Astrocyte (in vitro differentiated cells and primary cell): Measurements from ENCODE around the gene CAPSL. TPM values are rescaled to one million over a fixed set of nuclear protein-coding genes. Genes with fewer than 3 reads are reported as not detected.

Experiments used
- DNase-seq: peaks from one replicate; pipeline ENCODE4 v3.0.0-alpha.2; 2010; ENCODE audit warnings: low read depth
- FAIRE-seq: peaks from 2 replicates; lab custom pipeline; 2011; peaks lifted over from hg19 to GRCh38; lab: Jason Lieb, UNC
- H2AFZ ChIP-seq: 2 replicates; pipeline ENCODE4 v1.6.0; 2012; ENCODE audit warnings: low read depth, low read length, inconsistent platforms
- H3K27ac ChIP-seq: 2 replicates; pipeline ENCODE4 v1.5.1; 2011; ENCODE audit warnings: low read depth, low read length, inconsistent platforms
- H3K27me3 ChIP-seq: 2 replicates; pipeline ENCODE4 v1.6.0; 2011; ENCODE audit warnings: low read length, inconsistent platforms; ENCODE audit not compliant: insufficient read depth
- H3K36me3 ChIP-seq: 2 replicates; pipeline ENCODE4 v1.5.1; 2011; ENCODE audit warnings: low read length, inconsistent platforms; ENCODE audit not compliant: insufficient read depth
- H3K4me1 ChIP-seq: 2 replicates; pipeline ENCODE4 v1.5.1; 2011; ENCODE audit warnings: low read length, inconsistent platforms; ENCODE audit not compliant: insufficient read depth
- H3K4me2 ChIP-seq: 2 replicates; pipeline ENCODE4 v1.6.0; 2012; ENCODE audit warnings: low read length, inconsistent platforms
- H3K4me3 ChIP-seq: 2 replicates; pipeline ENCODE4 v1.5.1; 2011; ENCODE audit warnings: low read depth, mild to moderate bottlenecking, low read length, inconsistent platforms; ENCODE audit not compliant: insufficient read depth
- H3K79me2 ChIP-seq: 2 replicates; pipeline ENCODE4 v1.6.0; 2012; ENCODE audit warnings: mild to moderate bottlenecking, low read length, inconsistent platforms; ENCODE audit not compliant: insufficient read depth
- H3K9ac ChIP-seq: 2 replicates; pipeline ENCODE4 v1.6.0; 2012; ENCODE audit warnings: mild to moderate bottlenecking, low read length, inconsistent platforms
- H3K9me3 ChIP-seq: 2 replicates; pipeline ENCODE4 v1.5.1; 2012; ENCODE audit warnings: low read depth, mild to moderate bottlenecking, low read length, inconsistent platforms; ENCODE audit not compliant: insufficient read depth
- H4K20me1 ChIP-seq: 2 replicates; pipeline ENCODE4 v1.6.0; 2012; ENCODE audit warnings: low read length, inconsistent platforms; ENCODE audit not compliant: insufficient read depth
- H3K27ac Mint-ChIP-seq: one replicate; pipeline ENCODE4 v1.8.0; 2021; ENCODE audit warnings: mild to moderate bottlenecking, mixed read lengths; ENCODE audit not compliant: unreplicated experiment
- H3K27me3 Mint-ChIP-seq: one replicate; pipeline ENCODE4 v1.8.0; 2021; ENCODE audit warnings: low read depth, mixed read lengths; ENCODE audit not compliant: unreplicated experiment
- H3K36me3 Mint-ChIP-seq: one replicate; pipeline ENCODE4 v1.8.0; 2021; ENCODE audit warnings: low read depth, mixed read lengths; ENCODE audit not compliant: unreplicated experiment
- H3K4me1 Mint-ChIP-seq: one replicate; pipeline ENCODE4 v1.8.0; 2021; ENCODE audit warnings: low read depth, mixed read lengths; ENCODE audit not compliant: unreplicated experiment
- H3K4me3 Mint-ChIP-seq: one replicate; pipeline ENCODE4 v1.8.0; 2021; ENCODE audit warnings: mild to moderate bottlenecking, moderate library complexity, mixed read lengths; ENCODE audit not compliant: unreplicated experiment
- H3K9me3 Mint-ChIP-seq: one replicate; pipeline ENCODE4 v1.8.0; 2021; ENCODE audit warnings: mild to moderate bottlenecking, mixed read lengths; ENCODE audit not compliant: unreplicated experiment
- CTCF ChIP-seq: IDR thresholded peaks from 2 replicates; pipeline ENCODE4 v1.5.1; 2011; ENCODE audit warnings: low read depth, mild to moderate bottlenecking, inconsistent platforms, low read length, moderate library complexity; ENCODE audit not compliant: insufficient read depth
- EZH2 ChIP-seq: IDR thresholded peaks from 2 replicates; pipeline ENCODE4 v1.6.1; 2012; ENCODE audit warnings: mild to moderate bottlenecking, low read length, inconsistent platforms; ENCODE audit not compliant: insufficient read depth
- total RNA-seq: library from RNA; stranded (reverse); gene quantifications from 2 replicates; pipeline ENCODE4 v1.2.1, GENCODE V29; 2021

Gene CAPSL
- total RNA-seq, 1 donor from 2014 or later: not detected

- H3K9me3 Mint-ChIP-seq: peaks cover 20% of the 10 kb centered on the region
- no peak overlapping the region for H3K4me2 ChIP-seq
- H3K9ac ChIP-seq: no peak overlapping the region
- DNase-seq (no peak), FAIRE-seq (no peak)
- no peak overlapping the region for H3K4me3 ChIP-seq
- H4K20me1 ChIP-seq: no peaks in the 10 kb centered on the region
- no peak overlapping the region for H3K4me3 Mint-ChIP-seq
- H3K36me3 Mint-ChIP-seq: no peaks in the 10 kb centered on the region
- H2AFZ ChIP-seq: no peak overlapping the region
- H3K4me1 Mint-ChIP-seq: no peaks in the 10 kb centered on the region
- no peaks in the 10 kb centered on the region for H3K79me2 ChIP-seq
- H3K27me3 Mint-ChIP-seq: peaks cover 2% of the 10 kb centered on the region
- H3K27me3 ChIP-seq: no peaks in the 10 kb centered on the region
- H3K27ac ChIP-seq: no peak overlapping the region
- TF ChIP-seq CTCF (no peak), EZH2 (no peak)
- H3K4me1 ChIP-seq: no peaks in the 10 kb centered on the region
- H3K27ac Mint-ChIP-seq: no peak overlapping the region
- H3K36me3 ChIP-seq: no peaks in the 10 kb centered on the region
- no peaks in the 10 kb centered on the region for H3K9me3 ChIP-seq
These were observed 29.6 kb downstream of the CAPSL start for GRCh38 chr5:35908814-35909213.

- H3K9me3 ChIP-seq: no peaks in the 10 kb centered on the region
- DNase-seq (no peak), FAIRE-seq (no peak)
- no peak overlapping the region for H3K4me3 ChIP-seq
- no peaks in the 10 kb centered on the region for H3K4me1 ChIP-seq
- no peaks in the 10 kb centered on the region for H3K36me3 ChIP-seq
- H3K4me1 Mint-ChIP-seq: no peaks in the 10 kb centered on the region
- no peak overlapping the region for H3K4me3 Mint-ChIP-seq
- H3K36me3 Mint-ChIP-seq: no peaks in the 10 kb centered on the region
- H3K4me2 ChIP-seq: no peak overlapping the region
- peaks cover 17% of the 10 kb centered on the region for H3K9me3 Mint-ChIP-seq
- no peaks in the 10 kb centered on the region for H3K79me2 ChIP-seq
- peaks cover 2% of the 10 kb centered on the region for H3K27me3 Mint-ChIP-seq
- no peak overlapping the region for H3K27ac ChIP-seq
- no peak overlapping the region for H3K9ac ChIP-seq
- H3K27ac Mint-ChIP-seq: no peak overlapping the region
- no peaks in the 10 kb centered on the region for H3K27me3 ChIP-seq
- no peaks in the 10 kb centered on the region for H4K20me1 ChIP-seq
- TF ChIP-seq CTCF (no peak), EZH2 (no peak)
- H2AFZ ChIP-seq: no peak overlapping the region
These were observed 30.2 kb downstream of the CAPSL start for GRCh38 chr5:35908228-35908627.

DNA sequence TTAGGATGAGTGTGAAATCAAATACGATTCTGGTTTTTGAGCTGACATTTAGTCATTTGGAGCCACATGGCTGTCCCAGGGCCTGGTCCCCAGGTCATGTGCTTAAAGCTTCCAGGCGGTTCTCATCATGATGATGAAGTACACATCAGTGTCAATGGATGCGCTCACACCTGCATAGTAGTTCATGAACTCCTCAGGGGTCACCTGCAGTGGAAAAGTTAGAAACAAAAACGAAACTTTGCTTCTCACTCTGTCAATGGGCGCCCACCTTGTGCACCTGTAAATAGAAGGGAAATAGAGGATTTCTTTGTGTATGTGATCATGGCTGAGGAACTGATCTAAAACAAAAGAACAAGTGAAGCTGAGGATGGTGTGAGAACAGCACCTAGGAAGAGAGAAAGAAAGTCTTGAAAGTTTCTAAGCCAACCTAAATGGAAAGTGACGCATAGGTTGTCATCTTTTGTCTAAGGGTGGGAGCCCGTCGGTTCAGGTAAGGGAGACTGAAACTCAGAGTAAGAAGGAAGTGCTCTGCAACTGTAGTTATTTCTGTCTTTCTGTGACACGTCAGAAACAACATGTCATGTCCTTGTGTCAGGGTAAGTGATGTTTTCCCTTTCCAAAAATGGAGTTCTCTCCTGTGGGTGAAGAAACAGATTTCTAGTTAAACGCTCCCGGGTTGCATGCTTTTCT, 33.8 kb downstream of the CAPSL start:
- Histone ChIP-seq H2AFZ (no peak overlapping the region), H3K9me3 (no peaks in the 10 kb centered on the region), H3K27me3 (no peaks in the 10 kb centered on the region), H3K36me3 (no peaks in the 10 kb centered on the region), H3K27ac (no peak overlapping the region), H3K4me1 (no peaks in the 10 kb centered on the region), H3K9ac (no peak overlapping the region), H3K4me3 (no peak overlapping the region), H4K20me1 (no peaks in the 10 kb centered on the region), H3K4me2 (no peak overlapping the region), H3K79me2 (no peaks in the 10 kb centered on the region)
- H3K4me3 Mint-ChIP-seq: no peak overlapping the region
- H3K4me1 Mint-ChIP-seq: peaks cover 8% of the 10 kb centered on the region
- no peaks in the 10 kb centered on the region for H3K36me3 Mint-ChIP-seq
- no peak for FAIRE-seq
- H3K27ac Mint-ChIP-seq: no peak overlapping the region
- DNase-seq: no peak
- peaks cover 2% of the 10 kb centered on the region for H3K27me3 Mint-ChIP-seq
- TF ChIP-seq EZH2: no peak
- TF ChIP-seq CTCF: no peak
- peaks cover 6% of the 10 kb centered on the region for H3K9me3 Mint-ChIP-seq
